Thyroid gland (tissue), 4 donors: Measurements from ENCODE around the gene FBXO21. TPM values are rescaled to one million over a fixed set of nuclear protein-coding genes. Genes with fewer than 3 reads are reported as not detected.

Experiments used
- DNase-seq, 2 donors: peaks; one replicate each; pipeline ENCODE4 v3.0.0-alpha.2; 2019
- H3K27ac ChIP-seq, 3 donors: fragments of 200-600 bp; sonication (generic); 1 replicate in 2 of 3; 2 replicates in 1 of 3; pipeline ENCODE4 v1.5.1; 2016 to 2019; ENCODE audit warnings: mild to moderate bottlenecking in 1 of 3, moderate library complexity in 1 of 3
- H3K27me3 ChIP-seq: fragments of 200-600 bp; sonication (generic); one replicate; pipeline ENCODE4 v1.5.1; 2019
- H3K36me3 ChIP-seq, 2 donors: fragments of 200-600 bp; sonication (generic); one replicate each; pipeline ENCODE4 v1.5.1; 2016 to 2019
- H3K4me1 ChIP-seq, 2 donors: fragments of 200-600 bp; sonication (generic); one replicate each; pipeline ENCODE4 v1.5.1; 2017 to 2019
- H3K4me3 ChIP-seq, 3 donors: fragments of 200-600 bp; sonication (generic); replicated peaks in 1 of 3; 1 replicate in 2 of 3; 2 replicates in 1 of 3; pipeline ENCODE4 v1.5.1; 2016; ENCODE audit warnings: mild to moderate bottlenecking in 1 of 3
- H3K9me3 ChIP-seq: fragments of 200-600 bp; sonication (generic); one replicate; pipeline ENCODE4 v1.5.1; 2017
- POLR2A ChIP-seq, 2 donors: fragments of 450-650 bp; IDR thresholded peaks; one replicate each; pipeline ENCODE4 v1.6.1; 2017; ENCODE audit warnings: antibody characterized with exemption in 2 of 2, mild to moderate bottlenecking in 2 of 2, moderate library complexity in 1 of 2
- WGBS, 2 donors: methylation state at CpG; one replicate each; pipeline ENCODE4 v1.1.5; 2017; 5-methylcytosine and 5-hydroxymethylcytosine counted together
- intact Hi-C: fragments of 100-400 bp; cut with DNase I; formaldehyde crosslinking; loops from one replicate; pipeline ENCODE4 v1.15.1; 2023
- total RNA-seq, 4 donors: library from RNA; depleted of rRNA; stranded (reverse); fragments of >200 nt; gene quantifications; one replicate each; pipeline ENCODE4 v1.2.3, GENCODE V29; 2016
- TF ChIP-seq, protein P1 (sequence below), 6 experiments: fragments of 200-600 bp in 3 of 6; fragments of 450-650 bp in 3 of 6; sonication (generic) in 3 of 6; IDR thresholded peaks; one replicate each; pipeline ENCODE4 v1.5.1; 2016 to 2019; ENCODE audit warnings: antibody characterized with exemption in 6 of 6, mild to moderate bottlenecking in 2 of 6, inconsistent platforms in 1 of 6, moderate library complexity in 1 of 6

The FBXO21 gene
- total RNA-seq, 4 donors from 2014 or later: 90.6 to 298 (median 196) TPM

GRCh38 chr12:117171499-117172162, 18.6 kb downstream of the FBXO21 start:
- intact Hi-C loops: no loop called here
- WGBS, 2 donors: 88 to 91% methylated on average over 2 of the region's 2 CpGs
- H3K4me3 ChIP-seq: no peak overlapping the region
- no peaks in the 10 kb centered on the region for H3K4me1 ChIP-seq
- H3K27me3 ChIP-seq: no peaks in the 10 kb centered on the region
- peaks cover 70 to 71% of the 10 kb centered on the region in 2 donors for H3K36me3 ChIP-seq
- no peaks in the 10 kb centered on the region for H3K9me3 ChIP-seq
- TF ChIP-seq, protein P1, sequence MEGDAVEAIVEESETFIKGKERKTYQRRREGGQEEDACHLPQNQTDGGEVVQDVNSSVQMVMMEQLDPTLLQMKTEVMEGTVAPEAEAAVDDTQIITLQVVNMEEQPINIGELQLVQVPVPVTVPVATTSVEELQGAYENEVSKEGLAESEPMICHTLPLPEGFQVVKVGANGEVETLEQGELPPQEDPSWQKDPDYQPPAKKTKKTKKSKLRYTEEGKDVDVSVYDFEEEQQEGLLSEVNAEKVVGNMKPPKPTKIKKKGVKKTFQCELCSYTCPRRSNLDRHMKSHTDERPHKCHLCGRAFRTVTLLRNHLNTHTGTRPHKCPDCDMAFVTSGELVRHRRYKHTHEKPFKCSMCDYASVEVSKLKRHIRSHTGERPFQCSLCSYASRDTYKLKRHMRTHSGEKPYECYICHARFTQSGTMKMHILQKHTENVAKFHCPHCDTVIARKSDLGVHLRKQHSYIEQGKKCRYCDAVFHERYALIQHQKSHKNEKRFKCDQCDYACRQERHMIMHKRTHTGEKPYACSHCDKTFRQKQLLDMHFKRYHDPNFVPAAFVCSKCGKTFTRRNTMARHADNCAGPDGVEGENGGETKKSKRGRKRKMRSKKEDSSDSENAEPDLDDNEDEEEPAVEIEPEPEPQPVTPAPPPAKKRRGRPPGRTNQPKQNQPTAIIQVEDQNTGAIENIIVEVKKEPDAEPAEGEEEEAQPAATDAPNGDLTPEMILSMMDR (IDR thresholded peaks at IDR 0.05): no peak
- no peak for TF ChIP-seq POLR2A (IDR thresholded peaks at IDR 0.05)
- H3K27ac ChIP-seq: no peak overlapping the region
- no peak for DNase-seq

- H3K27me3 ChIP-seq: no peaks in the 10 kb centered on the region
- 95 to 98% methylated on average over 3 of the region's 3 CpGs for WGBS, 2 donors
- no peaks in the 10 kb centered on the region for H3K9me3 ChIP-seq
- H3K27ac ChIP-seq: no peak overlapping the region
- H3K4me1 ChIP-seq: no peaks in the 10 kb centered on the region
- no peak for DNase-seq
- intact Hi-C loops: no loop called here
- H3K36me3 ChIP-seq: peaks cover 71 to 74% of the 10 kb centered on the region in 2 donors
- TF ChIP-seq, protein P1 (IDR thresholded peaks at IDR 0.05): no peak
- TF ChIP-seq POLR2A (IDR thresholded peaks at IDR 0.05): no peak
- no peak overlapping the region for H3K4me3 ChIP-seq
Measured at GRCh38 chr12:117169548-117169947, 20.7 kb downstream of the FBXO21 start.

GRCh38 chr12:117168976-117169375, 21.3 kb downstream of the FBXO21 start:
- no peak for TF ChIP-seq POLR2A (IDR thresholded peaks at IDR 0.05)
- TF ChIP-seq, protein P1 (IDR thresholded peaks at IDR 0.05): no peak
- peaks cover 71 to 74% of the 10 kb centered on the region in 2 donors for H3K36me3 ChIP-seq
- no peak for DNase-seq
- H3K4me3 ChIP-seq: no peak overlapping the region
- no peaks in the 10 kb centered on the region for H3K27me3 ChIP-seq
- H3K9me3 ChIP-seq: no peaks in the 10 kb centered on the region
- H3K4me1 ChIP-seq: no peaks in the 10 kb centered on the region
- H3K27ac ChIP-seq: no peak overlapping the region
- intact Hi-C loops: no loop called here
- 79 to 96% methylated on average over 3 of the region's 3 CpGs for WGBS, 2 donors

DNA sequence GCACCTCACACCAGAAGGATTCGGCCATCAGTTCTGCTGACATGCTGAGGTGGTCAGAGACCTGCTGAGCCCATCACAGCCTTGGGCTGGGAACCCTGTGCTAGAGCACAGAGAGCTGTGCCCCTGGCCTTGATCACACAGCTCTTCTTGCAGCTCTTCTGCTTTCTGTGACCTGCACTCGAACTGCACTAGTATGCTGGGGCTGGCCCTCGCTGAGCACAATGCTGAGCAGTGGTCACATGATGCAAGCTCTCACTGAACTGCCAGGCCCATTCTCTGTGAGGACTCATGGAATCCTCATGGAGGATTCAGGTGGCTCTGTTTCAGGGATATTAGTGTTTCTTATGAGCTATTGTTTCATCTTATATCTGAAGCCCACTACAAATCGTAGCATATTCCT, 22.5 kb downstream of the FBXO21 start:
- Histone ChIP-seq H3K4me3 (no peak overlapping the region), H3K36me3 (peaks cover 73 to 74% of the 10 kb centered on the region in 2 donors), H3K27ac (no peak overlapping the region), H3K4me1 (no peaks in the 10 kb centered on the region), H3K27me3 (no peaks in the 10 kb centered on the region), H3K9me3 (no peaks in the 10 kb centered on the region)
- 90 to 97% methylated on average over 3 to 4 of the region's 4 CpGs for WGBS, 2 donors
- no peak for DNase-seq
- TF ChIP-seq, protein P1 (IDR thresholded peaks at IDR 0.05): no peak
- TF ChIP-seq POLR2A (IDR thresholded peaks at IDR 0.05): no peak
- intact Hi-C loops: no loop called here

- H3K4me1 ChIP-seq: no peaks in the 10 kb centered on the region
- peaks cover 75 to 78% of the 10 kb centered on the region in 2 donors for H3K36me3 ChIP-seq
- no peaks in the 10 kb centered on the region for H3K9me3 ChIP-seq
- intact Hi-C loops: no loop called here
- DNase-seq: no peak
- H3K27ac ChIP-seq: no peak overlapping the region
- H3K27me3 ChIP-seq: no peaks in the 10 kb centered on the region
- TF ChIP-seq POLR2A (IDR thresholded peaks at IDR 0.05): no peak
- TF ChIP-seq, protein P1 (IDR thresholded peaks at IDR 0.05): no peak
- 93 to 100% methylated on average over 4 of the region's 4 CpGs for WGBS, 2 donors
- H3K4me3 ChIP-seq: no peak overlapping the region
Measured at GRCh38 chr12:117166107-117166506, 24.2 kb downstream of the FBXO21 start.
